SK-N-MC (cell line): ENCODE measurements around the gene FGF1.

Experiments used
- EZH2 ChIP-seq: fragments of 200-600 bp; sonication (generic); IDR thresholded peaks from one replicate; pipeline ENCODE4 v1.6.1; 2017; ENCODE audit warnings: antibody characterized with exemption
- FOXP2 ChIP-seq: optimal IDR thresholded peaks from 2 replicates; pipeline ENCODE3; 2011; ENCODE audit warnings: mild to moderate bottlenecking, moderate library complexity; ENCODE audit not compliant: insufficient read depth; ENCODE audit errors: extremely low read length, control extremely low read depth
- POLR2AphosphoS5 ChIP-seq: IDR thresholded peaks from 2 replicates; pipeline ENCODE4 v1.6.1; 2012; ENCODE audit warnings: mild to moderate bottlenecking, low read depth, low read length, borderline replicate concordance

GRCh38 chr5:142726188-142726731 lies 40.4 kb upstream of the FGF1 start:
- TF ChIP-seq EZH2 (no peak), POLR2AphosphoS5 (no peak), FOXP2 (no peak)
